B cell (primary cell): Measurements from ENCODE around the gene RELCH. TPM values are rescaled to one million over a fixed set of nuclear protein-coding genes. Genes with fewer than 3 reads are reported as not detected.

Source experiments
- ATAC-seq: fragments of 200-7000 bp; cut with Tn5 transposase; one replicate; pipeline ENCODE4 v1.10.0; 2021; ENCODE audit warnings: low read depth, mild to moderate bottlenecking, moderate number of reproducible peaks, moderate library complexity
- CTCF ChIA-PET: fragments of 350-600 bp; sonication (Branson Sonifier 250); formaldehyde crosslinking; loops from one replicate; lab custom pipeline; 2021; ENCODE audit warnings: antibody characterized with exemption, inconsistent platforms; lab: Charles Lee
- POLR2A ChIA-PET: fragments of 350-600 bp; sonication (Branson Sonifier 250); formaldehyde crosslinking; loops from one replicate; lab custom pipeline; 2021; ENCODE audit warnings: antibody characterized with exemption; lab: Charles Lee
- DNase-seq: peaks from one replicate; pipeline ENCODE4 v3.0.0; 2013
- H2AFZ ChIP-seq: 2 replicates; pipeline ENCODE4 v1.6.1; 2012; ENCODE audit warnings: mild to moderate bottlenecking, low read depth, low read length; ENCODE audit not compliant: insufficient read depth, poor library complexity, severe bottlenecking
- H3K27ac ChIP-seq, 2 donors: 1 replicate in 1 of 2; 2 replicates in 1 of 2; pipeline ENCODE4 v1.5.1; 2012 to 2013; ENCODE audit warnings: low read length in 2 of 2, mild to moderate bottlenecking in 2 of 2, moderate library complexity in 1 of 2
- H3K27me3 ChIP-seq, 4 experiments: fragments of 200-600 bp in 1 of 4; sonication (generic) in 1 of 4; replicated peaks in 1 of 4; 1 replicate in 2 of 4; 2 replicates in 2 of 4; pipeline versions ENCODE4 v1.6.1 to v1.7.0; 2013 to 2016; ENCODE audit warnings: low read length in 3 of 4, mild to moderate bottlenecking in 2 of 4, mixed read lengths in 1 of 4, moderate library complexity in 1 of 4; ENCODE audit not compliant: insufficient read depth in 4 of 4, control insufficient read depth in 3 of 4; ENCODE audit errors: control extremely low read depth in 1 of 4
- H3K36me3 ChIP-seq, 2 experiments: replicated peaks in 1 of 2; 1 replicate in 1 of 2; 2 replicates in 1 of 2; pipeline versions ENCODE4 v1.6.1 to v1.7.1; 2013; ENCODE audit warnings: low read length in 1 of 2; ENCODE audit not compliant: insufficient read depth in 2 of 2, control insufficient read depth in 1 of 2; ENCODE audit errors: control extremely low read depth in 1 of 2, extremely low read depth in 1 of 2
- H3K4me1 ChIP-seq, 2 donors: fragments of 200-600 bp in 1 of 2; sonication (generic) in 1 of 2; 1 replicate in 1 of 2; 2 replicates in 1 of 2; pipeline versions ENCODE4 v1.5.1 to v1.6.1; 2013 to 2017; ENCODE audit warnings: low read length in 2 of 2; ENCODE audit not compliant: control insufficient read depth in 2 of 2, insufficient read depth in 2 of 2
- H3K4me2 ChIP-seq: replicated peaks from 2 replicates; pipeline ENCODE3; 2012; ENCODE audit warnings: mild to moderate bottlenecking, low read depth, low read length; ENCODE audit not compliant: poor library complexity, severe bottlenecking
- H3K4me3 ChIP-seq, 5 experiments: fragments of 200-600 bp in 1 of 5; sonication (generic) in 1 of 5; 1 replicate in 3 of 5; 2 replicates in 2 of 5; pipeline versions ENCODE4 v1.5.1 to v1.7.0; 2011 to 2016; ENCODE audit warnings: low read length in 4 of 5, mild to moderate bottlenecking in 4 of 5, low read depth in 2 of 5, control low read depth in 1 of 5, moderate library complexity in 1 of 5; ENCODE audit not compliant: insufficient read depth in 1 of 5; ENCODE audit errors: control extremely low read depth in 1 of 5, extremely low read depth in 1 of 5
- H3K79me2 ChIP-seq: fragments of 200-600 bp; sonication (generic); one replicate; pipeline ENCODE4 v1.6.0; 2016; ENCODE audit warnings: low read length; ENCODE audit not compliant: control insufficient read depth, insufficient read depth
- H3K9ac ChIP-seq: fragments of 200-600 bp; sonication (generic); 2 replicates; pipeline ENCODE4 v1.6.1; 2017; ENCODE audit warnings: mild to moderate bottlenecking, low read length, moderate library complexity
- H3K9me3 ChIP-seq, 3 donors: one replicate each; pipeline versions ENCODE4 v1.6.1 to v1.7.1; 2013; ENCODE audit warnings: low read length in 2 of 3; ENCODE audit not compliant: control insufficient read depth in 2 of 3, insufficient read depth in 1 of 3; ENCODE audit errors: control extremely low read depth in 1 of 3
- H4K20me1 ChIP-seq: 2 replicates; pipeline ENCODE4 v1.6.0; 2012; ENCODE audit warnings: mild to moderate bottlenecking, low read length; ENCODE audit not compliant: insufficient read depth, control insufficient read depth, poor library complexity, severe bottlenecking
- H3K27ac Mint-ChIP-seq: one replicate; pipeline ENCODE4 v1.8.0; 2021; ENCODE audit warnings: mixed read lengths
- H3K27me3 Mint-ChIP-seq: one replicate; pipeline ENCODE4 v1.8.0; 2021; ENCODE audit warnings: mixed read lengths
- H3K4me1 Mint-ChIP-seq: one replicate; pipeline ENCODE4 v1.8.0; 2021; ENCODE audit warnings: mixed read lengths
- H3K4me3 Mint-ChIP-seq: one replicate; pipeline ENCODE4 v1.8.0; 2021; ENCODE audit warnings: mixed read lengths
- H3K9me3 Mint-ChIP-seq: one replicate; pipeline ENCODE4 v1.8.0; 2022; ENCODE audit warnings: mixed read lengths; ENCODE audit not compliant: insufficient read depth
- EZH2 ChIP-seq: IDR thresholded peaks from 2 replicates; pipeline ENCODE4 v1.6.1; 2012; ENCODE audit warnings: borderline replicate concordance, low read depth, mild to moderate bottlenecking, moderate library complexity, low read length; ENCODE audit not compliant: insufficient read depth, poor library complexity, severe bottlenecking
- WGBS: methylation state at CpG from one replicate; pipeline ENCODE4 v1.1.5; 2013; ENCODE audit warnings: missing lambda C conversion rate; ENCODE audit not compliant: insufficient coverage; 5-methylcytosine and 5-hydroxymethylcytosine counted together
- intact Hi-C: fragments of 100-400 bp; cut with micrococcal nuclease; formaldehyde crosslinking; loops from one replicate; pipeline ENCODE4 v1.10.0; 2022
- polyA plus RNA-seq: library from polyadenylated mRNA; depleted of rRNA; stranded (reverse); fragments of >200 nt; gene quantifications from 2 replicates; pipeline ENCODE4 v1.2.3, GENCODE V29; 2012
- total RNA-seq, 2 donors: library from RNA; stranded (reverse); fragments of 120-200 nt in 1 of 2; gene quantifications; 1 replicate in 1 of 2; 2 replicates in 1 of 2; pipeline versions ENCODE4 v1.2.3 to v1.2.4, GENCODE V29; 2013 to 2022
- TF ChIP-seq, protein P1 (sequence below): fragments of 200-600 bp; IDR thresholded peaks from one replicate; pipeline ENCODE4 v1.8.0; 2022; ENCODE audit warnings: antibody characterized with exemption, mild to moderate bottlenecking

Gene RELCH
- total and polyA plus RNA-seq, 2 donors (not counting 1 experiment from before 2014, with no cell fraction given): 17.6 to 77.9 TPM

DNA sequence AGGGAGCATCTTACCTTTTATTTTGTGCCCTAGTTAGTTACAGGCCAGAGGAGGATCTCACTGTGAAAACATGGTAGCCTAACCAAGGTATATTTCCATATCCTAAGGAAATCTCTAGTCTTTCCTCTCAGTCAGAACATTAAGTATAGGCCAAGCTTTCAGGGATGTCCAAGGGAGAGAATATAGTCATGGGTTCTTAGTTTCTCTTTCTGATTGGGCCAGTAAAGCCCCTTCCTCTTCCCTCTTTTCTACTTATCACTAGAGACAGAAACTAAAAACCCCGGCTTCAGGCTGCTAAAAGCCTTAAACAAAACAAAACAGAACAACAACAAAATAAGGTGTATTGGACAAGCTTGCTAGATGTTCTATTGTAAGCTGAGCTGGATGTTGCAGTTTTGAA, 93.7 kb downstream of the RELCH start:
- intact Hi-C loops: no loop called here
- H3K9me3 Mint-ChIP-seq: no peaks in the 10 kb centered on the region
- H3K27ac ChIP-seq: no peak overlapping the region
- peaks cover 21 to 46% of the 10 kb centered on the region in 2 experiments for H3K36me3 ChIP-seq
- H3K27me3 Mint-ChIP-seq: no peaks in the 10 kb centered on the region
- H3K27me3 ChIP-seq: no peaks in the 10 kb centered on the region
- ATAC-seq (no peak), DNase-seq (no peak)
- H3K79me2 ChIP-seq: no peaks in the 10 kb centered on the region
- peaks cover 1% of the 10 kb centered on the region for H3K4me1 Mint-ChIP-seq
- WGBS: no CpG with 5 or more reads among the region's 1 CpG
- ChIA-PET POLR2A (no interaction called here), CTCF (no interaction called here)
- no peak overlapping the region for H2AFZ ChIP-seq
- no peak overlapping the region for H3K4me3 ChIP-seq
- no peaks in the 10 kb centered on the region for H3K9me3 ChIP-seq
- no peak overlapping the region for H3K9ac ChIP-seq
- no peaks in the 10 kb centered on the region for H4K20me1 ChIP-seq
- H3K4me1 ChIP-seq: no peaks in the 10 kb centered on the region
- no peak overlapping the region for H3K27ac Mint-ChIP-seq
- TF ChIP-seq EZH2: no peak
- TF ChIP-seq, protein P1, sequence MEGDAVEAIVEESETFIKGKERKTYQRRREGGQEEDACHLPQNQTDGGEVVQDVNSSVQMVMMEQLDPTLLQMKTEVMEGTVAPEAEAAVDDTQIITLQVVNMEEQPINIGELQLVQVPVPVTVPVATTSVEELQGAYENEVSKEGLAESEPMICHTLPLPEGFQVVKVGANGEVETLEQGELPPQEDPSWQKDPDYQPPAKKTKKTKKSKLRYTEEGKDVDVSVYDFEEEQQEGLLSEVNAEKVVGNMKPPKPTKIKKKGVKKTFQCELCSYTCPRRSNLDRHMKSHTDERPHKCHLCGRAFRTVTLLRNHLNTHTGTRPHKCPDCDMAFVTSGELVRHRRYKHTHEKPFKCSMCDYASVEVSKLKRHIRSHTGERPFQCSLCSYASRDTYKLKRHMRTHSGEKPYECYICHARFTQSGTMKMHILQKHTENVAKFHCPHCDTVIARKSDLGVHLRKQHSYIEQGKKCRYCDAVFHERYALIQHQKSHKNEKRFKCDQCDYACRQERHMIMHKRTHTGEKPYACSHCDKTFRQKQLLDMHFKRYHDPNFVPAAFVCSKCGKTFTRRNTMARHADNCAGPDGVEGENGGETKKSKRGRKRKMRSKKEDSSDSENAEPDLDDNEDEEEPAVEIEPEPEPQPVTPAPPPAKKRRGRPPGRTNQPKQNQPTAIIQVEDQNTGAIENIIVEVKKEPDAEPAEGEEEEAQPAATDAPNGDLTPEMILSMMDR: no peak
- H3K4me3 Mint-ChIP-seq: no peak overlapping the region
- no peak overlapping the region for H3K4me2 ChIP-seq

DNA sequence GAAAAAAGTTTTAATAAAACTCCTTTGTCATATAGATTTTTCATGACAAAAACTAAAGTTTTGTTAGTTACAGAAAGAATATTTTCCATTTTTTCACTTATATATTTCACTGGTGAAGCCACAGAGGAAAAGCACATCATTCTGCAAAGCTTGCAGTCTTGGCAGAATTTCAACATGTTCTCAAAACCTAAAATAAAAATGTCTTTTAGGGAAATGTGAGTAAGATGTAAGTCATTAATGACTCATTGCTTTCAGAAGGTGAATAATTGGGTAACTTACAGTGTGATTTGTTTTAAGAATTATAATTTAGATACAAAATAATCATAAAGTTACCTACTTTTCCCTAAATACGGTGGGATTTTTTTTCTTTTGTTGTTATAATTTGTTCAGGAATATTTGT, 94.6 kb downstream of the RELCH start:
- TF ChIP-seq, protein P1: no peak
- TF ChIP-seq EZH2: no peak
- H3K4me3 ChIP-seq: no peak overlapping the region
- no peak overlapping the region for H3K27ac ChIP-seq
- POLR2A ChIA-PET: no interaction called here
- no peak overlapping the region for H2AFZ ChIP-seq
- H3K4me3 Mint-ChIP-seq: no peak overlapping the region
- H4K20me1 ChIP-seq: no peaks in the 10 kb centered on the region
- H3K27ac Mint-ChIP-seq: no peak overlapping the region
- H3K27me3 ChIP-seq: no peaks in the 10 kb centered on the region
- intact Hi-C loops: no loop called here
- CTCF ChIA-PET: no interaction called here
- no peaks in the 10 kb centered on the region for H3K4me1 ChIP-seq
- peaks cover 1% of the 10 kb centered on the region for H3K4me1 Mint-ChIP-seq
- no peak overlapping the region for H3K9ac ChIP-seq
- no peaks in the 10 kb centered on the region for H3K9me3 ChIP-seq
- ATAC-seq: no peak
- H3K9me3 Mint-ChIP-seq: no peaks in the 10 kb centered on the region
- DNase-seq: no peak
- no CpG with 5 or more reads among the region's 1 CpG for WGBS
- H3K27me3 Mint-ChIP-seq: no peaks in the 10 kb centered on the region
- H3K4me2 ChIP-seq: no peak overlapping the region
- H3K79me2 ChIP-seq: no peaks in the 10 kb centered on the region
- peaks cover 20 to 44% of the 10 kb centered on the region in 2 experiments for H3K36me3 ChIP-seq
